ENCODE data around the gene CFAP45. TPM values are rescaled to one million over a fixed set of nuclear protein-coding genes. Genes with fewer than 3 reads are reported as not detected.

The CFAP45 gene
- total RNA-seq, 2 donors from 2014 or later, result 0.95 to 2.1 TPM

DNA sequence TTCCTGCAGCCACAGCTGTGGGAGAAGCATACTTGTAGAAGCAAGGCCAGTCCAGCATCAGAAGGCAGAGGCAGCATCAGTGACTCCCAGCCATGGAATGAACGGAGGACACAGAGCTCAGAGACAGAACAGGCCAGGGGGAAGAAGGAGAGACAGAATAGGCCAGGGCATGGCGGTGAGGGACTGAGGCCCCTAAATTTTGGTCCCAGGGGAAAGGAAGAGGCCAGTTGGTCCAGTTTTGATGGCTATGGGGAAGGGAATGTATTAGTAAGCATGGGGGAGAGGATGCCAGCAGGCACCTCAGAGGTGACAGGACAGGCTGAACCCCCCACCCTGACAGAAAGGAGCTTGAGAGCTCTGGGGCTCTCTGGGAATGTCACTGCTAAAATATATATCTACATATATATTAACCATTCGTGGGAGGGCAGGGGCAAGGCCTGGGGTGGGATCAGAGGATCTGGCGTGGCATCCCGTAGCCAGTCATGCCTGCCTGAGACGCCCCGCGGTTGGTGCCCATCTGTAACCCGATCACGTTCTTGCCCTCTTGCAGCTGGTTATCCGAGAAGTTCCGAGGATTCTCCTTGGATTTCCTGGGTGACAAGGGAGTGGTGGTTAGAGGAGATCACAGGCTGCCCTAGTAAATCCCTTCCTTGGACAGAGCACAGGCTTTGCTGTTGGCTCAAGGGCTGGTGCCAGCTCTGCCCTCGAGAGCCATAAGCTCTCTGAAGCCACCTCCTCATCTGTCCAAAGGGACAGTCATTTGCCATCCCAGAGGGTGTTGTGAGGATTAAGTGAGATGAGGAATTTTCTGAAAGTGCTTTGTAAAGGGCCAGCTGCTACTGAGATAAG is 18.6 kb upstream of the CFAP45 start:
- DNase-seq (ENCODE audit: low spot score), result no peak
- peaks cover 29% of the 10 kb centered on the region for H3K36me3 ChIP-seq
- H3K4me3 ChIP-seq, result no peak overlapping the region
- TF ChIP-seq, protein P1, sequence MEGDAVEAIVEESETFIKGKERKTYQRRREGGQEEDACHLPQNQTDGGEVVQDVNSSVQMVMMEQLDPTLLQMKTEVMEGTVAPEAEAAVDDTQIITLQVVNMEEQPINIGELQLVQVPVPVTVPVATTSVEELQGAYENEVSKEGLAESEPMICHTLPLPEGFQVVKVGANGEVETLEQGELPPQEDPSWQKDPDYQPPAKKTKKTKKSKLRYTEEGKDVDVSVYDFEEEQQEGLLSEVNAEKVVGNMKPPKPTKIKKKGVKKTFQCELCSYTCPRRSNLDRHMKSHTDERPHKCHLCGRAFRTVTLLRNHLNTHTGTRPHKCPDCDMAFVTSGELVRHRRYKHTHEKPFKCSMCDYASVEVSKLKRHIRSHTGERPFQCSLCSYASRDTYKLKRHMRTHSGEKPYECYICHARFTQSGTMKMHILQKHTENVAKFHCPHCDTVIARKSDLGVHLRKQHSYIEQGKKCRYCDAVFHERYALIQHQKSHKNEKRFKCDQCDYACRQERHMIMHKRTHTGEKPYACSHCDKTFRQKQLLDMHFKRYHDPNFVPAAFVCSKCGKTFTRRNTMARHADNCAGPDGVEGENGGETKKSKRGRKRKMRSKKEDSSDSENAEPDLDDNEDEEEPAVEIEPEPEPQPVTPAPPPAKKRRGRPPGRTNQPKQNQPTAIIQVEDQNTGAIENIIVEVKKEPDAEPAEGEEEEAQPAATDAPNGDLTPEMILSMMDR (IDR thresholded peaks at IDR 0.05), result no peak
- ATAC-seq (ENCODE audit: insufficient number of reproducible peaks, low FRiP score, low read depth), result no peak
- no peaks in the 10 kb centered on the region for H3K9me3 ChIP-seq
- H3K4me1 ChIP-seq (ENCODE audit: control insufficient read depth in 1 of 2, low read depth in 2 of 2), result peaks cover 26 to 78% of the 10 kb centered on the region in 2 donors
- H3K27me3 ChIP-seq (replicated peaks; ENCODE audit: insufficient read depth), result no peaks in the 10 kb centered on the region
- peak overlapping the region; percentile 2 to 61 for H3K27ac ChIP-seq

DNA sequence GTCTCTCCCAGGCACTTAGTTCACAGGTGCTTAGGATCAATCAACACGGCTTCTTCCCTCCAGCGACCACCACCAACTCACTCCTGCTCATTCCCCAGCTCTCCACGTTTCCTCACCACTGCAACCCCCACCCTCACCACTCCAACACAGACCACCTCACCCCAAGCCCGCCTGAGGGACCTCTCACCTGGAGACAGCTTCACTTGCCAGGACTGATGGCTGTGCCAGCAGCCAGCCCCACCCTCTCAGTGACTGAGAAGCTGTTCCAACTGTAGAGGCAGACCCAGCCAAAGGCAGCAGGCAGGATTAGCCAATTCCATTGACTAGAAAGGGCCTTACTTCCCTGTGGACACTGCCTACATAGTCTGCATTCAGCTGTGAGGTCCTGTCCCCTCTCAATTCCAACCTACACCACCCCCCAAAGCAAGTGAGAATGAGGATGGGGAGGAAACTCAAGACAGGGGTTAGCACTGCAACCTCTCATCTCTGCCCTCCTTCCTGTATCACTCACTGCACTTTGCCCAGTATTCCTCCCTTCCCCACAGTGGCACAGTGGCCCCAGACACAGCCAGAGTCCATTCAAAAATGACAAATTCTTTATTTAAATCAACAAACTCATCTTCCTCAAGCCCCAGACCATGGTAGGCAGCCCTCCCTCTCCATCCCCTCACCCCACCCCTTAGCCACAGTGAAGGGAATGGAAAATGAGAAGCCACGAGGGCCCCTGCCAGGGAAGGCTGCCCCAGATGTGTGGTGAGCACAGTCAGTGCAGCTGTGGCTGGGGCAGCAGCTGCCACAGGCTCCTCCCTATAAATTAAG is 17.8 kb upstream of the CFAP45 start:
- peak overlapping the region; percentile 2 to 61 for H3K27ac ChIP-seq
- no peak overlapping the region for H3K4me3 ChIP-seq
- ATAC-seq (ENCODE audit: insufficient number of reproducible peaks, low FRiP score, low read depth), result no peak
- peaks cover 29% of the 10 kb centered on the region for H3K36me3 ChIP-seq
- H3K4me1 ChIP-seq (ENCODE audit: control insufficient read depth in 1 of 2, low read depth in 2 of 2), result peaks cover 21 to 75% of the 10 kb centered on the region in 2 donors
- DNase-seq (ENCODE audit: low spot score), result no peak
- no peaks in the 10 kb centered on the region for H3K27me3 ChIP-seq (replicated peaks; ENCODE audit: insufficient read depth)
- H3K9me3 ChIP-seq, result no peaks in the 10 kb centered on the region
- TF ChIP-seq, protein P1 (IDR thresholded peaks at IDR 0.05), result no peak

GRCh38 chr1:159916242-159917051 is 16.5 kb upstream of the CFAP45 start:
- ATAC-seq (ENCODE audit: insufficient number of reproducible peaks, low FRiP score, low read depth) (no peak), DNase-seq (ENCODE audit: low spot score) (no peak)
- peak overlapping the region; percentile 61 to 63 for H3K27ac ChIP-seq
- peaks cover 29% of the 10 kb centered on the region for H3K36me3 ChIP-seq
- peaks cover 9 to 66% of the 10 kb centered on the region in 2 donors for H3K4me1 ChIP-seq (ENCODE audit: control insufficient read depth in 1 of 2, low read depth in 2 of 2)
- no peak overlapping the region for H3K4me3 ChIP-seq
- TF ChIP-seq, protein P1 (IDR thresholded peaks at IDR 0.05), result no peak
- no peaks in the 10 kb centered on the region for H3K9me3 ChIP-seq
- H3K27me3 ChIP-seq (replicated peaks; ENCODE audit: insufficient read depth), result no peaks in the 10 kb centered on the region

DNA sequence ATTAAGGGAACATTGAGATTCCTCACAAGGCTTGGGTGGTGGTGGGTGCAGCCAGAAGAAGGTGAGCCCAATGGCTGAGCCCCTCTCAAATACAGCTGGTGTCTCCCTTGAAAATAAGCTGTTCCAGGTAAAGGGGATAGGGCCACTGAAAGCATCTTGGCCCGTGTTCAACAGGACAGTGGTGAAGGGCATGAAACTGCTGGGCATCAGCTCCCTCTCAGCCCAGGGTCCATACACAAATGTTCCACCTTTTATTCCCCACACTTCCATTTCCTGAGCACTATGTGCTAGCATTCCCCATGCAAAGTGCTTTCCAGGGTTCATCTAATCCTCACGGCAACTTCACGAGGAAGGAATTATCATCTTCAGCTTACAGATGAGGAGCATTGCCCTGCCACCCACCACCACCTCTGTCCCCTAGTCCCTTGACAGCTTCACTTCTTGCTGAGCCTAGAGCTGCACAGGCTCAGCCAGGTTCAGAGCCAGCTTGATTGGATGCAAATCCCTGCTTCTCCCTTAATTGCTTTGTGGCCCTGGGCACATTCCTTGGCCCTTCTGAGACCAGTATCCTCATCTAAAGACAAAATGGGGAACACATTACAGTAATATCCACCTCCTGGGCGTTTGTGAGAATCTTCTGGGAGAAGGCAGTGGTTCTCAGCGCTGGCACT is 15.7 kb upstream of the CFAP45 start:
- DNase-seq (ENCODE audit: low spot score), result no peak
- Histone ChIP-seq H3K4me1 (ENCODE audit: control insufficient read depth in 1 of 2, low read depth in 2 of 2) (peaks cover 11 to 66% of the 10 kb centered on the region in 2 donors), H3K27ac (peak overlapping the region; percentile 61 to 63), H3K36me3 (peaks cover 29% of the 10 kb centered on the region), H3K4me3 (no peak overlapping the region), H3K27me3 (replicated peaks; ENCODE audit: insufficient read depth) (no peaks in the 10 kb centered on the region), H3K9me3 (no peaks in the 10 kb centered on the region)
- TF ChIP-seq, protein P1 (IDR thresholded peaks at IDR 0.05), result no peak
- no peak for ATAC-seq (ENCODE audit: insufficient number of reproducible peaks, low FRiP score, low read depth)
